8988T (cell line): ENCODE measurements around the gene YOD1.

ENCODE experiments used
- DNase-seq: peaks from one replicate; pipeline ENCODE4 v3.0.0; 2011

Gene YOD1

GRCh38 chr1:207004931-207005830 lies 45.8 kb downstream of the YOD1 start:
- peak; percentile 42 for DNase-seq

GRCh38 chr1:207003210-207003609 lies 47.8 kb downstream of the YOD1 start:
- no peak for DNase-seq

- no peak for DNase-seq
Measured at GRCh38 chr1:207002724-207003146, 48.3 kb downstream of the YOD1 start.

GRCh38 chr1:207001492-207002245 lies 49.3 kb downstream of the YOD1 start:
- DNase-seq = no peak

DNA sequence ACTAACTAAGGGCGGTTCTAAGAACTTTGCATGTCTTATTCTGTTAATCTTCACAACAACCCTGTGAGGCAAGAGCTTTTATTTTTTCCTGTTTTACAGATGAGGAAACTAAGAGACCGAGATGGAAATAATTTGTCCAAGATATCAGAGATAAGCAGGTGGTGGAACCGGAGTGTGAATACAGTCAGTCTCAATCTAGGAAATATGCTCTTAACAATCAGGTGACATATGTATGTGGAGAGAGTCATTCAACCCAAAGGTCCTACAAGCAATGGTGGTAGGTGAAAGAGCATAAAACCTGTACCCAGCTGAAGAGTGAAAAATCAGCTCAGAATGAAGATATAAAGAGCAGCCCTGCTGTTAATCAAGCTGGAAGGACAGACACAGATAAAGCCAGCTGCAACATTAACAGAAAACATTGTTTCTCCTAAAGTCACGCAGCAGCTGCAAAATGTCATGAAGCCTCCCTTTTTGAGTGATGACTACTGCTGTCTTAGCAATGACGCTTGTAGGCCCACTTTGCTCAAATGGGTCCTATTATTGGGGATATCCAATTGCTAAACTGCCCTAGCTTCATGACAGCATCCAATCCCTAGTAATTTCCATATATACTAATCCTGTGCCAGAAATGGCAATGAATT lies 50.2 kb downstream of the YOD1 start:
- DNase-seq = no peak

GRCh38 chr1:206998816-206999215 lies 52.2 kb downstream of the YOD1 start:
- DNase-seq = no peak
